GM19452 (cell line): ENCODE data around the gene ITGAL.
"Not testable (repeated sequence)": the region's sequence is repeated elsewhere in the genome, so short reads cannot be mapped to it uniquely, and the experiment has no call there.

Source experiments
- ATAC-seq: cut with Tn5 transposase; IDR thresholded peaks from one replicate; pipeline ENCODE4 v1.9.1; 2021; ENCODE audit not compliant: unreplicated experiment

The ITGAL gene

DNA sequence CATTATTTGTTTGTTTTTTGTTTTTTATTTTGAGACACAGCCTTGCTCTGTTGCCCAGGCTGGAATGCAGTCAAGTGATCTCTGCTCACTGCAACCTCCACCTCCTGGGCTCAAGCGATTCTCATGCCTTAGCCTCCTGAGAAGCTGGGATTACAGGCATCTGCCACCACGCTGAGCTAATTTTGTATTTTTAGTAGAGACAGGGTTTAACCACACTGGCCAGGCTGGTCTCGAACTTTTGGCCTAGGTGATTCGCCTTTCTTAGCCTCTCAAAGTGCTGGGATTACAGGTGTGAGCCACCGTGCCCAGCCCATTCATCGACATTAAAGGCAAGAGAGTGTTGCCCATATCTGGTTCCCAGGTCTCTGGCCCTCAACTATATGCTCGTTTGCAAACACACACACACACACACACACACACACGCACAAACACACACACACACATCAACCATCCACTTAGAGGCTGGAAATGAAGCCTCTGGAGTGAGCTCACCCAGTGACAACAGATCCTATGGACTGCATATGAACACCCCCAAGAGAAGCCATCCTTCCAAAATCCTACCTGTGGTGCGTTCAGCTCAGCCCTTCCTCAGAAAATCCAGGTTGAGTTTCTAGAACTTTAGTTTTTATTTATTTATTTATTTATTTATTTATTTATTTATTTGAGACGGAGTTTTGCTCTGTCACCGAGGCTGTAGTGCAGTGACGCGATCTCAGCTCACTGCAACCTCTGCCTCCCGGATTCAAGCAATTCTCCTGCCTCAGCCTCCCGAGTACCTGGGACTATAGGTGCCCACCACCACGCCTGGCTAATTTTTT is 14.6 kb upstream of the ITGAL start:
- ATAC-seq = no peak

DNA sequence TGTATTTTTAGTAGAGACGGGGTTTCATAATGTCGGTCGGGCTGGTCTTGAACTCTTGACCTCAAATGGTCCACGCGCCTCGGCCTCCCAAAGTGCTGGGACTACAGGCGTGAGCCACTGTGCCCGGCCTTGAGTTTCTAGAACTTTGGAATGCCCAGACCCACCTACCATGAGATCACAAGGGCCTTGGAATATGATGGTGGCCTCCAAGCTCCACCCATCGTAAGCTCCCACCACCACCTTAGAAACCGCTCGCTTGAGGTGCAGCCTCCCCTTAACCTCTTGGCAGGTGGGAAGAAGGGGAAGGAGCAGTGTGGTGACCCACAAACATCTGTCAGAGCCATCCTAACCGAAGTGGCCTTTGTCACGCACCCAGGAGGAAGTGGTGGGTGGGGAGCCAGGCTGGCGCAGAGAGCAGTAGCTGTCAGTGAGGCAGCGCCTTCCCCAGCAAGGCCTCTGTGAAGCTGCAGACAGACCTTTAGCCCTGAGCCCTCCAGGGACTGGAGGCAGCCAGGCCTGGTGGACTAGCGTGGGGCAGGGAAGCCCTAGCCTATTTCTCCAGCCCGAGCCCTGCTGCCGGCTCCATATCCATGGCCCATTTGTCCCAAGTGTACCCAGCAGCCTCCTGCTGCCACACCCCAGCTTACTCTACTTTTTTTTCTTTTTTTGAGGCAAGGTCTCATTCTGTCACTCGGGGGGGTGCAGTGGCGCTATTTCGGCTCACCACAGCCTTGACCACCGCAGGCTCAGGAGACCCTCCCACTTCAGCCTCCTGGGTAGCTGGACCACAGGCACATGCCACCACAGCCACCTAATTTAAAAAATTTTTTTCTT is 13.8 kb upstream of the ITGAL start:
- ATAC-seq = peak; percentile 87

DNA sequence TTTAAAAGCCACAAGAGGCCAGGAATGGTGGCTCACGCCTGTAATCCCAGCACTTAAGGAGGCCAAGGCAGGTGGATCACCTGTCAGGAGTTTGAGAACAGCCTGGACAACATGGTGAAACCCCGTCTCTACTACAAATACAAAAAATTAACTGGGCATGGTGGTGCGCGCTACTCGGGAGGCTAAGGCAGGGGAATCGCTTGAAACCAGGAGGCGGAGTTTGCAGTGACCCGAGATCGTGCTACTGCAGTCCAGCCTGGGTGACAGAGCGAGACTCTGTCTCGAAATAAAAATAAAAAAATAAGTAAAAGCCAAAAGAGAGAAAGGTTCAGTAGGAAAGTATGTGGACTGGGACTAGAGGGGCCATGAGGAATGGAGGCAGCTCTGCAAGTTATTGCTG is 13.1 kb upstream of the ITGAL start:
- ATAC-seq = no peak

DNA sequence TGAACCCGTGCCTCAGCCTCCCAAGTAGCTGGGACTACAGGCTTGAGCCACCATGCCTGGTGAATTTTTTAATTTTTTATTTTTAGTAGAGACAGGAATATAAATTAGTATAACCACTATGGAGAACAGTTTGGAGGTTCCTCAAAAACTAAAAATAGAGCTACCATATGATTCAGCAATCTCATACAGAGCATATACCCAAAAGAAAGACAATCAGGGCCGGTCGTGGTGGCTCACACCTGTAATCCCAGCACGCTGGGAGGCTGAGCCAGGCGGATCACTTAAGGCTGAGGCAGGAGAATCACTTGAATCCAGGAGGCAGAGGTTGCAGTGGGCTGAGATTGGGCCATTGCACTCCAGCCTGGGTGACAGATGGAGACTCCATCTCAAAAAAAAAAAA is 11.1 kb upstream of the ITGAL start:
- ATAC-seq = not testable (repeated sequence)

DNA sequence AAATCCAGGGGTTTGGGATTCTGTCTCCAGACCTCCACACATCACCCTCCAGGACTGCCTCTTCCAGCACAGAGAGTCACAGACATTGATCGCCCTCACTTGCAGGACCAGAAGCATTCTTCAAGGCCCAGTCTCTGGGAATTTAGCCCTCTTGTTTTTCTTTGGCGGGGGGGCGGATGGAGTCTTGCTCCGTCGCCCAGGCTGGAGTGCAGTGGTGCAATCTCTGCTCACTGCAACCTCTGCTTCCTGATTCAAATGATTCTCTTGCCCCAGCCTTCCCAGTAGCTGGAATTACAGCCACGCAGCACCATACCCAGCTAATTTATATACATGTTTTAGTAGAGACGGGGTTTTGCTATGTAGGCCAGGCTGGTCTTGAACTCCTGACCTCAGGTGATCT is 8.5 kb upstream of the ITGAL start:
- no peak for ATAC-seq

DNA sequence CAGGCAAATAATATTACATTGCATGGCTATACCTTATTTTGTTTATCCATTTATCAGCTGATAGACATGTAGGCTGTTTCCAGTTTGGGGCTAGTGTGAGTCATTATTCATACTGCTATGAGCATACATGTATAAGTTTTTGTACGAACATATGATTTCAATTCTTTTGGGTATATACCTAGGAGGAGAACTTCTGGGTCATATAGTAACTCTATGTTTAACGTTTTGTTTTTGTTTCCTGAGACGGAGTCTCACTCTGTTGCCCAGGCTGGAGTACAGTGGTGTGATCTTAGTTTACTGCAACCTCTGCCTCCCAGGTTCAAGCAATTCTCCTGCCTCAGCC is 2.4 kb upstream of the ITGAL start:
- ATAC-seq = no peak

DNA sequence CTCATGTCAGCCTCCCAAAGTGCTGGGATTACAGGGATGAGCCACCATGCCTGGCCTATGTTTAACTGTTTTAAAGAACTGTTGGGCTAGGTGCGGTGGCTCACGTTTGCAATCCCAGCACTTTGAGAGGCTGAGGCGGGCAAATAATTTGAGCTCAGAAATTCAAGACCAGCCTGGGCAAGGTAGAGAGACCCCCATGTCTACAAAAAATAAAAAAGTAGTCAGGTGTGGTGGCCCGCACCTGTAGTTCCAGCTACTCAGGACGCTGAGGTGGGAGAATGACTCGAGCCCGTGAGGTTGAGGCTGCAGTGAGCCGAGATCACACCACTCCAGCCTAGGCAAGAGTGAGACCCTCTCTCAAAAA is 1.9 kb upstream of the ITGAL start:
- no peak for ATAC-seq

DNA sequence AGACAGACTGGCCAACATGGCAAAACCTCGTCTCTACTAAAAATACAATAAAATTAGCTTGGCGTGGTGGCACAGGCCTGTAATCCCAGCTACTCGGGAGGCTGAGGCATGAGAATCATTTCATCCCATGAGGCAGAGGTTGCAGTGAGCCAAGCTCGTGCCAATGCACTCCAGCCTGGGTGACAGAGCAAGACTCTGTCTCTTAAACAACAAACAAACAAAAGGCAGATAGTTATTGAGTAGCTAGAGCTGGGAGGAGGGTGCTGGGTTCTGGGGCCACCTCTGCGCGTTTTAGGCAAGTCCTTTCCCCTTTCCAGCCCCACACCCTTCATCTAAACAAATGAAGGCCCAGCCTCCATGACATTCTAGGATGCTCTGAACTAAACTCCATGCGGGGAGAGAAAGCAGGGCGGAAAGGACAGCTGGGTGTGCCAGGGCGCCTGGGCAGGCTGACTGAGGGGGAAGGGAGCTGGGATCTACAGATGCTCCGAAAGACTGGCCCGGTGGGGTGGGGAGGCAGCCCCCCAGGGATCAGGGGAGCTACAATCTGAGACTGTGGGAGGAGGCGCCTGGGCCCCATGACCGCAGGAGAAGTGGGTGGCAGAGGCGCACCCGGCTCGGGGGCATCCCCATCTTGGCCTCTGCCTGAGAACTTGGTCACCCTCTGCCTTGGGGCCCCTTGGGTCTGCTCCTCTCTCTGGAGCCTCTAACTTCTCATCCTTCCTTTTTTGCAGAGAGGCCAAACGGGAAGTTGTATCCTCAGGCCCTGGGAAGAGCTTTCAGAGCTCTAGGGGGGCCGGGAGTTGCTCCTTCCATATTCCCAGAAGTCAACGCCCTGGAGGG is 910 bp downstream of the ITGAL start:
- no peak for ATAC-seq

DNA sequence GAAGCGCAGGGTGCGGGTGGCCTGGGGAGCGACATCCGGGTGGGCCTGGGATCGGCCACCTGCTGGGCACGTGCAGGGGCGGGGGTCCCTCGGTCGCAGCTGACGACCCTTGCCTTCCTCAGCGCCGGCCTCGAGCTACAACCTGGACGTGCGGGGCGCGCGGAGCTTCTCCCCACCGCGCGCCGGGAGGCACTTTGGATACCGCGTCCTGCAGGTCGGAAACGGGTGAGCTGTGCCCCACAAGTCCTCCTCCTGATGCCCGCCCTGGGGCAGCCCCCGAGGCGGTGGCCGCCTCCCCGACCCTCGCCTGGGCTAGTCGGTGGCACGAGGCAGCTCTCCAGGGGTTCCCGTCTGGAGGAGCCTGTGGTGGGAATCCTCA is 1.5 kb downstream of the ITGAL start:
- no peak for ATAC-seq

DNA sequence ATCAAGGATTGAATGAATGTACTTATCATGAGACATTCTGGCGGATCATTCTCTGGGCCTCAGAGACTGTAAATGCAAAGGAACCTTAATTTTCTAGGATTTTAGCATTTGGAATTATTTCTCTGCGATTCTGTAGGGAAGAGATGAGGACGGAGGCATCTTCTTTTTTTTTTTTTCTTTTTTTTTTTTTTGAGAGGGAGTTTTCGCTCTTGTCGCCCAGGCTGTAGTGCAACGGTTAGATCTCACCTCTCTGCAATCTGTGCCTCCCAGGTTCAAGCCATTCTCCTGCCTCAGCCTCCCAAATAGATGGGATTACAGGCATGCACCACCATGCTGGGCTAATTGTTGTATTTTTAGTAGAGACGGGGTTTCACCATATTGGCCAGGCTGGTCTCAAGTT is 2.1 kb downstream of the ITGAL start:
- no peak for ATAC-seq

DNA sequence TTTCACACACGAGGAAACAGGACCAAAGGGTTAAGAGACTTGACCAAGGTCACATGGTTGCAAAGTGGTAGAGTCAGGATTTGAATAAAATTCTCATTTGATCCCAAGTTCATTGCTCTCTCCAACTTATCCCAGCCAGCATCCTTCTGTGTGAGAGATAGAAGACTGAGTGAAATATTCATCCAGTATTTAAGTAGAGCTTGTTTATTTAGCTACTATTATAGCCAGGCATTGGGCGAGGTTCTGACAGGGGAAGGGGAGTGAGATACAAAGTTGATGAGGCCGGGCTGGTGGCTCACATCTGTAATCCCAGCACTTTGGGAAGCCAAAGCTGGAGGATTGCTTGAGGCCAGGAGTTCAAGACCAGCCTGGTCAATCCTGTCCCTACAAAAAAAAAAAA is 4.4 kb downstream of the ITGAL start:
- no peak for ATAC-seq

DNA sequence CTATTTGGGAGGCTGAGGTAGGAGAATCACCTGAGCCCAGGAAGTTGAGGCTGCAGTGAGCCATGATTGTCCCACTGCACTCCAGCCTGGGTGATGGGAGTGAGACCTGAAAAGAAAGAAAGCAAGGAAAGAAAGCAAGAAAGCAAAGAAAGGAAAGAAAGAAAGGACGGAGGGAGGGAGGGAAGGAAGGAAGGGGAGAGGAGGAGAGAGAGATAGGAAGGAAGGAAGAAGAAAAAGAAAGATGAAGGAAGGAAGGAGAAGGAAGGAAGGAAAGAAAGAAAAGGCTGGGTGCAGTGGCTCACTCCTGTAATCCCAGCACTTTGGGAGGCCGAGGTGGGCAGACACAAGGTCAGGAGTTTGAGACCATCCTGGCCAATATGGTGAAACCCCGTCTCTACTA is 5.2 kb downstream of the ITGAL start:
- ATAC-seq = not testable (repeated sequence)

DNA sequence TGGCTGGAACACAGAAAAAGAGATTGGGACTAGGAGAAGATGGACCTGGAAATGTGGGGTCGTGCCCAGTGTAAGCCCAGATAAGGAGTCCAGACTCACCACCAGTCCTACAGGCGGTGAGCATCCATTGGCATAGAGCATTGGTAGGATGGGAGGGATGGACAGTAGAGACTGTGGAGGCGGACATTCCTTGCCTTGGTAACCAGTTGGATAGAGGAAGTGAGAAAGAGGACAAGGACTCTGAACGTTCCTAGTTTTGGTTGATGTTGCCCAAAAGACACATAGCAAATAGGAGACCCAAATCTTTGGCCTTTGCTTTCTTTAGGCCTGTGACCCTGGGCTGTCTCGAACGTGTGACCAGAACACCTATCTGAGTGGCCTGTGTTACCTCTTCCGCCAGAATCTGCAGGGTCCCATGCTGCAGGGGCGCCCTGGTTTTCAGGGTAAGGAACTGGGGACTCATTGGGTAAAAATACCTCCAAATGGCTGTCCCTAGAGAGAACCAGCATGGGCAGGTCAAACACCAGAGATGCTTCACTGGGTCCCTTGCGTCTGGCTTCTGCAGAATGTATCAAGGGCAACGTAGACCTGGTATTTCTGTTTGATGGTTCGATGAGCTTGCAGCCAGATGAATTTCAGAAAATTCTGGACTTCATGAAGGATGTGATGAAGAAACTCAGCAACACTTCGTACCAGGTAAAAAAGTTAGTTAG is 6.4 kb downstream of the ITGAL start:
- no peak for ATAC-seq

DNA sequence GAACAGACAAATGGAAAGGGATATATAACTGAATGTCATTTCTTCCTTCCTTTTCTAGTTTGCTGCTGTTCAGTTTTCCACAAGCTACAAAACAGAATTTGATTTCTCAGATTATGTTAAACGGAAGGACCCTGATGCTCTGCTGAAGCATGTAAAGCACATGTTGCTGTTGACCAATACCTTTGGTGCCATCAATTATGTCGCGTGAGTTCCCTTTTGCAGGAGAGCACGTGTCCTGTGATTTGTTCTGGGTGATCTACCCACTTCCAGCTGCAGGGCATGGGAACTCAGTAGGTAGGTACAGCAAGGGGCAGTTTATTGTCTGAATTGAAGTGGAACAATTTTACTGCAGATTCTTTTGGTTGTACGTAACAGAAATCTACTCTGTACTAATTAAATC is 8.8 kb downstream of the ITGAL start:
- ATAC-seq = no peak

DNA sequence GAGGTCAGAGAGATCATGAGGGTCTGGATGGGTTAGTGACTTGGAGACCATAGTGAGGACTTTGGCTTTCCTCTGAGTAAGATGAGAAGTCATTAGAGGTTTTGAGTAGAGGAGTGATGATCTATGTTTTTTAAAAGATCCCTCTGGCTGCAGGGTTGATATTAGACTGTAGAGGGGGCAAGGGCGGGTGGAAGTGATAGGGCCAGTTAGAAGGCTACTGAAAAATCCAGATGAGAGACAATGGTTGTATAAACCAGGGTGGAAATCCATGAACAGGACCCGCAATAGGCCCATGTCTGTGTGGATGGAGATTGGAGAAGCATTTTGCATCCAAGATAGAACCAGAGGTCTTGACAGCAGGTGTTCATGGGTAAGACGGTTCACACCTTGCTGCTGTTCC is 9.8 kb downstream of the ITGAL start:
- no peak for ATAC-seq

DNA sequence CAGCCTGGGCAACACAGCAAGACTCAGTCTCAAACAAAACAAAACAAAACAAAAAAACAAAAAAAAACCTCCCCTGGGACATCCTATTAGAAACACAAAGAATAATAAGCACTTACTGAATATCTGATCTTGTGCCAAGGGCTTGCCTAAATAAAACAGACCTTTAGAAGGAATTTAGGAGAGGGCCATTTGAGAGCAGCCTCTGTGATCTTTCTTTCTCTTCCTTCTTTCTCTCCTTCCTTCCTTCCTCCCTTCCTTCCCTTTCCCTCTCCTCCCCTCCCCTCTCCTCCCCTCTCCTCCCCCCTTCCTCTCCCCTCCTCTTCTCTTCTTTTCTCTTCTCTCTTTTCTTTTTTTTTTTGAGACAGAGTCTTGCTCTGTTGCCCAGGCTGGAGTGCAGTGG is 12.3 kb downstream of the ITGAL start:
- no peak for ATAC-seq

DNA sequence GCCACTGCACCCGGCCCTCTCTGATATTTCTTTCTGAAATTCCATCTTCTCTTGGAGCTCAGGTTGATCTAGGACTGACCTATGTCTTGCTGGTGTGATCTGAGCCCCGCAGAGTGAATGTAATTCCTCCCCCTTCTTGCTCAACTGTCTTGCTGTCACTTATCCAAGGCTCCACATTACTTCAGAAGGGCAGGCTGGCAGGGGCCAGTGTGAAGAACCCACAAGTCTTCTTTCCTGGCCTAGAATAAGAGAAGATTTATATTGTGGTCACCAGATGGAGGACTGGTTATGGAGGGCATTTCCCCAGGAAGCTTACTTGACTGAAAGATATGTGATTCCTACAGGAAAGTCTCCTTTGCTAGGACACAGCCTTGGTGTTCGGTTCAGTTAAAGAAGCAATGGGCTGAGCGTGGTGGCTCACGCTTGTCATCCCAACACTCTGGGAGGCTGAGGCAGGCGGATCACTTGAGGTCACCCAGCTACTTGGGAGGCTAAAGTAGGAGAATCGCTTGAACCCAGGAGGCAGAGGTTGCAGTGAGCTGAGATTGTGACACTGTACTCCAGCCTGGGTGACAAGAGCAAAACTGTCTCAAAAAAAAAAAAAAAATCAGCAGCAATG is 13.4 kb downstream of the ITGAL start:
- no peak for ATAC-seq

DNA sequence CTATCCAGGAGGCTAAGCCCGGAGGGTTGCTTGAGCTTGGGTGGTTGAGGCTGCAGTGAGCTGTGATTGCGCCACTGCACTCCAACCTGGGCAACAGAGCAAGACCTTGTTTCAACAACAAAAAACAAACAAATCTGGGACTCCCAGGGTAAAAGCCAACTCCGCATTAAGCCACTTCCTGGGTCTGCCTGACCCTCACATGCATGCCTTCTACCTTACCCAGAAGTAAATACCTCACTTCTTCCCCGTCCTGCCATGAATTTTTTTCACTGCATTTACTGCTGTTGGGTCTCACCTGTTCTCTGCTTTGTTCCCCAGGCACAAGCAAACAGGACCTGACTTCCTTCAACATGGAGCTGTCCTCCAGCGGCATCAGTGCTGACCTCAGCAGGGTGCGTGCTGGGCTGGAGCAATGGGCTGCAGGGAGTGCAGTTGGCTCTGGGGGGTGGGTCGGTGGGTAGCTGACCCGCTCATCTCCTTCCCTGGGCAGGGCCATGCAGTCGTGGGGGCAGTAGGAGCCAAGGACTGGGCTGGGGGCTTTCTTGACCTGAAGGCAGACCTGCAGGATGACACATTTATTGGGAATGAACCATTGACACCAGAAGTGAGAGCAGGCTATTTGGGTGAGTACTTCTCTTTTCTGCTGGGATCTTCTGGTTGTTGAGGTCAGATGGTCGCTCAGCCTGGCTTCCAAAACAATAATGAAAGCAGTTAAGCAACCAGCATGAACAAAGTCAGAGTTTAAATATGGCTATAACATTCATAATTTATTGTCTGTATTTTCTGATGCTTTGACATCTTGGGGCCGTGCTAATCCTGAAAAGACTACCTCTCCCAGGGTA is 16.4 kb downstream of the ITGAL start:
- no peak for ATAC-seq

DNA sequence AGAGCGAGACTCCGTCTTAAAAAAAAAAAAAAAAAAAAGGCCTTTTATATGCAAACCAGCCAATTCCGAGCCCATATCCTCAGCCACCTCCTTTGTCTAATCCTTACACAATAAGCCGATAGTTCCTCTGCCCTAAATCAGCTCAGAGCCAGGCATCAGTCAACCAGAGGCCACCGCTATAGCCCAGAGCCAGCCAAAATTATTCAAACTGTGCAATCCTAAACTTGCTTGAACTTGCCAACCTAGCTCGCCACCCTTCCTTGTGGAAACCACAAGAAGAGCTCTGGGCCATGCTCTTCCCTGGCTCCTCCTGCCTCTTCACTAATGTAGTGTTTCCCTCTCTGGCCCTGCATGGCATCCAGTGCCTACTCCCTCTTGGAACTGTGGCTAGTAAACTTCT is 17.7 kb downstream of the ITGAL start:
- no peak for ATAC-seq

DNA sequence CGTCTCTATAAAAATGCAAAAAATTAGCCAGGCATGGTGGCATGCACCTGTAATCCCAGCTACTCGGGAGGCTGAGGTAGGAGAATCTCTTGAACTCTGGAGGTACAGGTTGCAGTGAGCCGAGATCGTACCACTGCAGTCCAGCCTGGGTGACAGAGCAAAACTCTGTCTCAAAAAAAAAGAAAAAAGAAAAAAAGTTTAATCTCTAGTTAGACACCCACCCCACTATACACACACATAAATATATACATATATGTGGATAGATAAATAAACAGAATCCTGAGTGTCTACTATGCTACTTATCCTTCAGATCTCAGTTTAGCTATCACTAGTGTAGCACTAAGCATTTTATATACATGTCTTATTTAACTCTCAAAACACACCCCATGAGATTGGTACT is 18.7 kb downstream of the ITGAL start:
- ATAC-seq = no peak
